ENCODE results near the gene ALDH1L1.

Gene ALDH1L1

DNA sequence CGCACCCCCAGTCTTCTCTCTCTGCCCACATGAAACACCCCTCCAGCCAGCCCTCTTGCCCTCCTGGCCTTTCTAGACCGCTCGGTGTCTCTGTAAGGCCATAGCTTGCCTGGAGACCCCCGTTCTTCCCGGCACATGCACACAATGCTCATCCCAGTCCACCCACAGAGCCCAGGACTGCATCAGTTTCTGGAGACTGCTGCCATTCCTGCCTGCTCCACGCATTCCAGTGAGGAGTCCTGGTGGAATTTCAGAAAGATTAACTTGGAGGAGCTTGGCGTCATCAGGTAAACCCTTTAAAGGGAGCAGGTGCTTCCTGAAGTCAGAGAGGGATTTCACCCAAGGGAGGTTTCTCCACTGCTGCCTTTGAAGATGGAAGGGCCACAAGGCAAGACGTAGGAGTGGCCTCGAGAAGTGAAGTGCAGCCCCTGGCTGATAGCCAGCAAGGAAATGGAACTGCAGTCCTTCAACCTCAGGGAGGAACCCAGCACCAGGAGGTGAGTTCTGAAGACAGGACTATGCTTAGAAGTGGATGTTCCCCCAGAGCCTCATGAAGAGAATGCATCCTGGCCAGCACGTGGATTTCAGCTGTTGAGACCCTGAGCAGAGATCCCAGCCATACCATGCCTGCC lies 115.6 kb downstream of the ALDH1L1 start:
- peak; percentile 18 for DNase-seq (ENCODE audit: low read depth)
- no peak overlapping the region for H3K4me3 ChIP-seq (ENCODE audit: low read depth, low read length)
- TF ChIP-seq MYC (IDR thresholded peaks at IDR 0.05; ENCODE audit: low read depth, low read length) (no peak), POLR2A (IDR thresholded peaks at IDR 0.05; ENCODE audit: extremely low read depth, insufficient read length) (no peak), MAX (IDR thresholded peaks at IDR 0.05; ENCODE audit: low read depth, low read length) (no peak), CTCF (IDR thresholded peaks at IDR 0.05; ENCODE audit: low read depth, low read length) (no peak)

- TF ChIP-seq MYC (IDR thresholded peaks at IDR 0.05; ENCODE audit: low read depth, low read length) (no peak), CTCF (IDR thresholded peaks at IDR 0.05; ENCODE audit: low read depth, low read length) (no peak), POLR2A (IDR thresholded peaks at IDR 0.05; ENCODE audit: extremely low read depth, insufficient read length) (no peak), MAX (IDR thresholded peaks at IDR 0.05; ENCODE audit: low read depth, low read length) (no peak)
- H3K4me3 ChIP-seq (ENCODE audit: low read depth, low read length), result no peak overlapping the region
- no peak for DNase-seq (ENCODE audit: low read depth)
These were observed 116.9 kb downstream of the ALDH1L1 start for GRCh38 chr3:126063358-126063965.

- no peak for TF ChIP-seq CTCF (IDR thresholded peaks at IDR 0.05; ENCODE audit: low read depth, low read length)
- no peak for TF ChIP-seq MAX (IDR thresholded peaks at IDR 0.05; ENCODE audit: low read depth, low read length)
- no peak for TF ChIP-seq POLR2A (IDR thresholded peaks at IDR 0.05; ENCODE audit: extremely low read depth, insufficient read length)
- TF ChIP-seq MYC (IDR thresholded peaks at IDR 0.05; ENCODE audit: low read depth, low read length), result no peak
These were observed 118.9 kb downstream of the ALDH1L1 start for GRCh38 chr3:126061301-126062032.

GRCh38 chr3:126060613-126061145 lies 119.7 kb downstream of the ALDH1L1 start:
- H3K4me3 ChIP-seq (ENCODE audit: low read depth, low read length), result no peak overlapping the region
- DNase-seq (ENCODE audit: low read depth), result no peak
- TF ChIP-seq POLR2A (IDR thresholded peaks at IDR 0.05; ENCODE audit: extremely low read depth, insufficient read length), result no peak
- no peak for TF ChIP-seq CTCF (IDR thresholded peaks at IDR 0.05; ENCODE audit: low read depth, low read length)
- no peak for TF ChIP-seq MYC (IDR thresholded peaks at IDR 0.05; ENCODE audit: low read depth, low read length)
- TF ChIP-seq MAX (IDR thresholded peaks at IDR 0.05; ENCODE audit: low read depth, low read length), result no peak

More at GRCh38 chr3:126061301-126062032, 118.9 kb downstream of the ALDH1L1 start:
- DNase-seq (ENCODE audit: low read depth), result no peak
- no peak overlapping the region for H3K4me3 ChIP-seq (ENCODE audit: low read depth, low read length)

- no peak for DNase-seq (ENCODE audit: low read depth)
- TF ChIP-seq CTCF (IDR thresholded peaks at IDR 0.05; ENCODE audit: low read depth, low read length) (no peak), MAX (IDR thresholded peaks at IDR 0.05; ENCODE audit: low read depth, low read length) (no peak), POLR2A (IDR thresholded peaks at IDR 0.05; ENCODE audit: extremely low read depth, insufficient read length) (no peak), MYC (IDR thresholded peaks at IDR 0.05; ENCODE audit: low read depth, low read length) (no peak)
- no peak overlapping the region for H3K4me3 ChIP-seq (ENCODE audit: low read depth, low read length)
These were observed 121.7 kb downstream of the ALDH1L1 start for GRCh38 chr3:126058666-126059065.

All from NB4 (cell line).